Stimulated activated CD8-positive, alpha-beta memory T cell treated with anti-CD3 and anti-CD28 coated beads, Interleukin-12 subunit alpha, Interleukin-12 subunit beta, amount 100 ng/mL, for 1 hour (primary cell): ENCODE results near the gene EMP1.

Experiments used
- DNase-seq: peaks from one replicate; pipeline ENCODE4 v3.0.0-alpha.2; 2020; ENCODE audit warnings: low read depth

Gene EMP1

DNA sequence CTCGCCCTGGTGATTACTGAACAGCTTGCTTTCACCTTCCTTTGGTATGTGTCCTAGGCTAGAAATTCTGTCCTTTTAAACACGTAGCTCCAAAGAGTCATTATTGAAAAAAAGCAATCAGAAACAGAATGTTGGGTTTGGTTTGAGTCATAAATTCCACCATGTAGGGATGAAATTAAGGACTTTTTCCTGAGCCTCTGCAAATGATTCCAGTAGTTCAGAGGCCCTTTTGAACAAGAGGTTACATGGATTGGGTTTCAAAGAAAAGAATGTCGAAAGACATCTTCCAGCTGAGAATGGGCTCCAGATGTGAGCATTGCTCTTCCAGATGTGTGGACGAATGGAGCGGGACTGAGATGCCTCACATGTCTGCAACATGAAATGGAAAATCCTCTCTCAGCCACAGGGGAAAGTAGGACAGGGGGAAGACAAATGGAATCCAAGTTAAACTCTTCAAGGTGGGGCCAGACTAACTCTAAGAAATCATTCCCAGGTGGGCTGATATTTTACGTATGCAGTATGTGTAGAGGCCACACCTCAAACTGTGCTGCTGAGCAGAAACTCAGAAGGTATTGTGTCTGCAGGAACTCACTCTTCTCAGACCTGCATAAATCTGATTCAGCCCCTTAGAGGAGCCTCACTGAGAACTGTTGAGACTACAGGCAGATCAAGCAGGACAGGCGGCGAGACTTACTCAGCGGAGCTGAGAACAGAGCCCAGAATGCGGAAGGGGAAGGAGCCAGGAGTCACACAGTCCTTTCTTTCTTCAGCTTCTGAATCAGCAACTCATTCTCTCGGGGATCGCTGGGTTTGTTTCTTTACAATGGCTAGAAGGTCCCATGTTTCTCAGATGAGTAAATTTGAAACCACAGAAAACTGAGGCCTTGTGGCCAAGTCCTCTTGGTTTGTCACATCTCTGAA, 23.3 kb upstream of the EMP1 start:
- no peak for DNase-seq

- DNase-seq = no peak
These were observed 21.0 kb upstream of the EMP1 start for GRCh38 chr12:13175499-13175898.

- DNase-seq = no peak
These were observed 20.3 kb upstream of the EMP1 start for GRCh38 chr12:13176256-13176655.

- no peak for DNase-seq
These were observed 19.2 kb upstream of the EMP1 start for GRCh38 chr12:13177373-13177772.

- DNase-seq = no peak
These were observed 18.6 kb upstream of the EMP1 start for GRCh38 chr12:13177906-13178305.

- DNase-seq = no peak
These were observed 17.8 kb upstream of the EMP1 start for GRCh38 chr12:13178568-13179210.

DNA sequence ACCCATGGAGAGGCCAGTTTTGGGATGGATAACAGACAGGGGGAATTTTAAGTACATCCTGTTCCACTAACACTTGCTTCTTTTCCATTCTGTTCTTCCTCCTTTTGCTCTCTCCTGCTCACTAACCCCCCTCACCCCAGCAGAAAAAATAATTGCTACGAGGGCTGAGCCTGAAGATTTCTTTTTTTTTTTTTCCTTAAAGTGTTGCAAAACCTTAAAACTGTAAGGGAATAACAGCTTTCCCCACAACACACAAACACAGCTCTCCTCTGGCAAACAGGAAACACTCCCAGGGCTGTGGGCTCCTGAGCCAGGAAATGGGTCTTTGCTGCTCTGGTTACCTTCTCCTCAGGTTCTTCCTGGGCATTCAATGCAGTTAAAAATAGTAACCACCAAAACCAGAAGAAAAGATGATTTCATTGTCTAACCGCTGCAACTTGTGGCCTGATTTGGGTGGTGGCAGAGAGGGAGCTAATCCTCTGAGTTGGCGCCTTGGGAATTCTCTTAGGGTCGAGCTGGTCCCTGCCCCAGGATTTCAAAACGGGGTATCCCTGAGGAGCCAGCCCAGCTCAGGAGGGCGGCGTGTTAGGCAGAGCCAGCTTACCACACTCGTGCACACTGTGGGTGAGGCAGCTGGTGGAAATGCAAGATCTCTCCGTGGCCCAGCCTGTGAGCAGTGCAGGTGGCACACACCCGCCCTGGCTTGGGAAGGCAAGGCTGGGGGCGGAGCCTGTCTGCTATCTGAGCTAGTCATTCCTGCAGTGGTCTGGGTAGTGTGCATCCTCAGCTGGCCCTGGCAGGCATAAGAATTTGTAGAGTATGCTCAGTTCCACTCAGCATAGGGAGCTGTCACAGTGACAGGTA, 17.1 kb upstream of the EMP1 start:
- peak; percentile 36 for DNase-seq

GRCh38 chr12:13181375-13182070, 15.0 kb upstream of the EMP1 start:
- no peak for DNase-seq

- no peak for DNase-seq
These were observed 13.6 kb upstream of the EMP1 start for GRCh38 chr12:13182881-13183280.

DNA sequence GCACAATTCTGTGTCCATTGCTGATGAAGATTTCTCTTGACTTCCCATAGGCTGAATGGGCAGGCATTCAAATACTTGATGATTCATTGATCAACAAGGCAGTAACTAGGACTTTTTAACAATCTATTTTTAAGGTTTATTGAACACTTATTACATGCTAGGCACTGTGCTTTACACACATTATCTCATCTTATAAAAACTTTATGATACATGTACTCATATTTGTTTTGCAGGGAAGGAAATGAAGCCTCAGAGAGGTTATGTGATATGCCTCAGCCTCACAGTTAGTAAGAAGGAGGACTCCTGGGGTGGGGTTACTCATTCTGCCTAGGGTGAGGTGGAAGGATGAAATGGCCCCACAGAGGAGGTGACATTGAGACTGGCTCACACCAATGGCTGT, 12.9 kb upstream of the EMP1 start:
- no peak for DNase-seq

DNA sequence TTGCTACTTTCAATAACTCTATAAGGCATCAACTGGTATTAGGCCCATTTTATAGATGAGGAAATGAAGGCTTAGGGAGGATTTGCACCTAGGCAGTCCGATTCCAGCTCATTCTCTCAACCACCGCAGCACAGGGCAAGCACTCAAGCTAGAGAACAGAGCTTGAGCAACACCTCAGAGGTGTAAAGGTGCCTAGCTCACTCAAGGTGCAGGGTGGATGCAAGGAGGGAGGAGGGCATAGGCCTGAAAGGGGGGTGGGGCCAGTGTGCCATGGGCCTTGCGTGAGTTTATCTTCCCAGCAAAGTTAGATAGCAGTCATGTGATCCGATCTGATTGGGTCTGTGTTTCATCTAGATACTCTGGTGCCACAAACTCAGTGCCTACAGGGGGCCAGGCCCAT, 10.2 kb upstream of the EMP1 start:
- no peak for DNase-seq

- no peak for DNase-seq
These were observed 9.1 kb upstream of the EMP1 start for GRCh38 chr12:13187399-13187798.

DNA sequence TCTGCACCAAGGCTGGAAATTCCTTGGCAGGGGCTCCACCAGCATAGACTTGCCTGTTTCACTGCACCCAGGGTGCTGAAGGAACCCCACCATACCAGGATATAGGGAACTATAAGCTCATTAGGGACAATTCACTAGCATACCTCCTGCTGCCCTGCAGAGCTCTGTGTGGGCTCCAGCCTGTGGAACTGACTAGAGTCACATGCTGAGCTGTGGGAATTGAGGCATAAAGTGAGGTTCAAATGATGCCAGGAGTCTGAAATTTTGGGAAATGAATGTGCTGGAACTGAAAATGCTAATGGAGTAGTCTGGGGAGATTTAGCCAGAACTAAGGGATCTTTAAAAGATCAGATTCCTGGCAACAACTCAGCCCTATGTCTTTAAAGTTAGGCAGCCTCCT, 7.3 kb upstream of the EMP1 start:
- DNase-seq = no peak

DNA sequence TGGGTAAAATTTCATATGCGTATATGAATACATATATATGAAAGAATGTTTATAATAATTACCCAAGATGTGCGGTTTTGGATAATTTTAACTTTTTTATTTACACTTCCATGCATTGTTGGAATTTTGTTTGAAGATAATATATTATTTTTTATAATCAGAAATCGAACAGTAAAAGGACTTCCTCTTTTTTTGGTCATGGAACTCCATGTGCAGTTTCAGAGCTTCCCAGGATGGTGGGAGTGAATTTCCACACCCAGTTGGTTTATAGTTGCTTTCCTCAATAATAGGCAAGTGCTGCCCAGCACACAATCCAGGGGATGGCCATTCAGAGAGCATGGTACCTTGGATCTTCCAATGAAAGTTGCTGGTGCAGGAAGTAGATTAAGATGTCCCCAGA, 6.3 kb upstream of the EMP1 start:
- no peak for DNase-seq

DNA sequence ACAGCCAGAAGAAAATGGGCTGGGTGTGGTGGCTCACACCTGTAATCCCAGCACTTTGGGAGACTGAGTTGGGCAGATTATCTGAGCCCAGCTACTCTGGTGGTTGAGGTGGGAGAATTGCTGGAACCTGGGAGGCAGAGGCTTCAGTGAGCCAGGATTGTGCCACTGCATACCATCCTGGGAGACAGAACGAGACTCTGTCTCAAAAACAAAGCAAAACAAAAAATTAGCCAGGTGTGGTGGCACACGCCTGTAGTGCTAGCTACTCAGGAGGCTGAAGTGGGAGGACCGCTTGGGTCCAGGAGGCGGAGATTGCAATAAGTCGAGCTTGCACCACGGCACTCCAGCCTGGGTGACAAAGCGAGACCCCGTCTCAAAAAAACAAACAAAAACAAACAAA, 3.8 kb upstream of the EMP1 start:
- DNase-seq = no peak

DNA sequence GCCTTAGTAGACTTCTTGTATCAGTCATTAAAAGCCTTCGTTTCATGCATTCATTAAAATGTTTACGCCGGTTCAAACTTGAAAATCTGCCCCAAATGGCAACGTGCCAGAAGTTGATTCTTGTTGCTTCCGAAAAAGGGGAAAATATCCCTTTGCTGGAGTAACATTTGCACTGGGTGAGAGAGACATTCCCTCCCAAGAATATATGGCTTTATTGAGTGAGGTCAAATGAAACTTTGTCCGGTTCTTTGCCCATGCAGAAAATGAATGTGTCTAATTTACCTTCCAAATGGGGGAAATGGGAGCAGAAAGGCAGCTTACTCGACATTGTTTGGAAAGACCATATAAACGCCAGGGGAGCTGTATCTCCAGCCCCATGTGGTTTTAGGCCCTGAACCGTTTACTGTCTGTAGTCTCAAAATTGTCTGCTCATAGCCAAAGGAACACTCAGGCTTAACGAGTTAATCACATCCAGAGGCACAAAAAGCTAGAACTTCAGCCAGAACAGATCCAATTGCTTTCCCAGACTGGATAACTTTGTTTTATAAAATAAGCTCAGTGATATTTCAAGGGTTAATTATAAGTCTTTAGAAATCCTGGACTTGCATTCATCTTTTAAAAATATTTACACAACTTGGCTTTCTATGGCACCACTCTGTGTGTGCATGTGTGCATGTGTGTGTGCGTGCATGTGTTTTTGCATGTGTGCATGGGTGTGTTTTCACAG, 2.9 kb upstream of the EMP1 start:
- DNase-seq = no peak

DNA sequence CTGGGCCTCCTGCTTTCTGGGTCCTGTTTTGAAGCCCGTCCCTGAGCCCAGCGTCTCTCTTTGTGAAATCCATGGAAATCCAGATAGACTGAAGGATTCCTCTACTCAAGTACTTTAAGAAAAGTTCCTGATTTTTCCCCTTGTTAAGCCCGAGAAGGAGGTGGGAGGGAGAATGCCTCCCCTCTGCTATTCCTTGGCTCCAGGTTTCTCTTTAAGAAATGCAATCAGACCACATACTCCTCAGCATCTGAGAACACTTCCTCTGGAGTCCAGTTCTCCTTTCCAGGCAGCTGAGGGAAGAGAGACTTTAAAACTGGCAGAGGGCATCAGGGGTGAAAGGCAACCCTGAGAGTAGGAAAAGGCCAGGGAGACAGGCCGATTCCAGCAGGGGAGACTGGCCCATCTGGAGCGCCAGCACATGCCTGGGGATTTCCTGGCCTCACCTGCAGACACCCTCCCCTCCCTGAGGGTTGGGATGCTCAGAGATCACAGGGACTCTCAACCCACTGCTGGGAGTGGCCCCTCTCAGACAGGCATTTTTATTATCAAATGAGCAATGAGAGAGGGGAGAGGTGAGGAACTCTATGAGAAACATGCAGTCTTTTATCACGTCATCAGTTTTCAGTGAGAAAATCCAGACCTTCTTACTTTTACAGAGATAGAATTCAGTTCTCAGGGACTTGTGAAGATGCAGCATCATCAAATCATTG, 2.0 kb upstream of the EMP1 start:
- no peak for DNase-seq

GRCh38 chr12:13195250-13195649, 1.3 kb upstream of the EMP1 start:
- no peak for DNase-seq

DNA sequence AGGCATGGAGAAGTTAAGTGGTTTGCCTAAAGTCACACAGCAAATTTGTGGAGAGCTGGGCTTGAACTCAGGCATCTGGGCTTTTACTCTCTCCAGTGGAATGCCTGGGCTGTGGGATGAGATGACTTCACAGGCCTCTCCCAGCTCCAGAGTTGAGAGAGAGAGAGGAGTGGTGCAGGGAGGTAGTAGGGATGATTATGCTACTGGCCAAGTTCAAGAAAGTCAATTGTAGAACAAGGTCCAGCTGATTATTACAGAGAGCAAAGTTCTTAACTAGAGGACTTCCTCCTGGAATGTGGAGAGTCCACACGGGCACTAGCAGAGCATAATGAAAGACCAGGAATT, 769 bp upstream of the EMP1 start:
- DNase-seq = no peak

DNA sequence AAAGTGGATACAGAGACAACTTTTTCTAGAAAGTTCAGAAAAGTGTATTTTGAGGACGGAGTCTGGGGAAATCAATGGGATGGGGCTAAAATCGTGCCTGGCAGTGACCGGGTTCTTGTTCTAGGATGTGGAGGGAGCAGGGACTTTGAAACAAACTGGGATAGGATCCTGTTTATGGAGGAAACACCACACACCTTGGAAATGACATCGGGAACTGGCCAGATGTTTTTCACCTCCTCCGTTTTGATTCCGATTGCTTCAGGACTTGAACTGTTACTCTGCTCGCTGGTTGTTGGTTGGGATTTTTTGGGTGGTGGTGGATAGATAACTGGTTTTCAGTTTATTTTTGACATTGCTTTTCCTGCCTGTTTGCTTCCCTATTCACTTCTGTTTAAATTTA, 506 bp downstream of the EMP1 start:
- DNase-seq = no peak
